PC-9 (cell line): Measurements from ENCODE around the gene GON4L. TPM values are rescaled to one million over a fixed set of nuclear protein-coding genes. Genes with fewer than 3 reads are reported as not detected.
"Not testable (repeated sequence)": the region's sequence is repeated elsewhere in the genome, so short reads cannot be mapped to it uniquely, and the experiment has no call there.

Experiments used
- BruUV-seq: library from RNA; stranded (reverse); fragments of 400-500 nt; replicated peaks from 2 replicates; lab custom pipeline; 2021; lab: Mats Ljungman, UMichigan
- CTCF ChIA-PET: fragments of 300-600 bp; sonication (Branson Sonifier 250); formaldehyde crosslinking; loops from one replicate; lab custom pipeline; 2022; ENCODE audit warnings: antibody characterized with exemption; lab: Charles Lee
- POLR2A ChIA-PET: fragments of 300-600 bp; sonication (Branson Sonifier 250); formaldehyde crosslinking; loops from one replicate; lab custom pipeline; 2022; ENCODE audit warnings: antibody characterized with exemption; ENCODE audit not compliant: unreplicated experiment; lab: Charles Lee
- DNase-seq, 2 experiments: peaks; one replicate each; pipeline versions ENCODE4 v3.0.0 to v3.0.0-alpha.2; 2015 to 2022; ENCODE audit warnings: mixed read lengths in 1 of 2
- H2AFZ ChIP-seq: fragments of 200-600 bp; sonication (generic); 2 replicates; pipeline ENCODE4 v1.8.1; 2017; ENCODE audit warnings: antibody characterized with exemption
- H3F3A ChIP-seq: fragments of 200-600 bp; sonication (generic); 2 replicates; pipeline ENCODE4 v1.8.1; 2017; ENCODE audit warnings: antibody characterized with exemption, mild to moderate bottlenecking, low read depth; ENCODE audit not compliant: insufficient read depth
- H3K27ac ChIP-seq: fragments of 200-600 bp; sonication (generic); 2 replicates; pipeline ENCODE4 v1.6.1; 2016; ENCODE audit warnings: mixed run types
- H3K27me3 ChIP-seq: fragments of 200-600 bp; sonication (generic); 2 replicates; pipeline ENCODE4 v1.6.1; 2016; ENCODE audit warnings: low read depth, mixed run types; ENCODE audit not compliant: insufficient read depth
- H3K36me3 ChIP-seq: fragments of 200-600 bp; sonication (generic); 2 replicates; pipeline ENCODE4 v1.6.1; 2016; ENCODE audit warnings: low read depth, mixed run types
- H3K4me1 ChIP-seq: fragments of 200-600 bp; sonication (generic); replicated peaks from 2 replicates; pipeline ENCODE4 v1.6.1; 2016; ENCODE audit warnings: mixed run types; ENCODE audit not compliant: insufficient read depth
- H3K4me2 ChIP-seq: fragments of 200-600 bp; sonication (generic); 2 replicates; pipeline ENCODE4 v1.6.1; 2017; ENCODE audit warnings: mixed run types
- H3K4me3 ChIP-seq: fragments of 200-600 bp; sonication (generic); 2 replicates; pipeline ENCODE4 v1.6.1; 2016; ENCODE audit warnings: mixed run types
- H3K79me2 ChIP-seq: fragments of 200-600 bp; sonication (generic); 2 replicates; pipeline ENCODE4 v1.6.1; 2017; ENCODE audit warnings: low read depth, mixed run types
- H3K9me2 ChIP-seq: fragments of 200-600 bp; sonication (generic); 2 replicates; pipeline ENCODE4 v1.8.1; 2017; ENCODE audit warnings: mild to moderate bottlenecking; ENCODE audit not compliant: insufficient read depth
- H3K9me3 ChIP-seq: fragments of 200-600 bp; sonication (generic); 2 replicates; pipeline ENCODE4 v1.8.1; 2016; ENCODE audit warnings: low read depth; ENCODE audit not compliant: insufficient read depth
- H4K20me1 ChIP-seq: fragments of 200-600 bp; sonication (generic); 2 replicates; pipeline ENCODE4 v1.8.1; 2017; ENCODE audit not compliant: insufficient read depth
- EZH2 ChIP-seq: fragments of 200-600 bp; sonication (generic); IDR thresholded peaks from 2 replicates; pipeline ENCODE4 v1.8.0; 2017; ENCODE audit warnings: antibody characterized with exemption, low read depth
- intact Hi-C: fragments of 100-400 bp; cut with micrococcal nuclease; formaldehyde crosslinking; loops from one replicate; pipeline ENCODE4 v1.10.0; 2022; ENCODE audit not compliant: unreplicated experiment
- total RNA-seq: library from RNA; stranded (reverse); gene quantifications from 2 replicates; pipeline ENCODE4 v1.2.3, GENCODE V29; 2021
- TF ChIP-seq, protein P1 (sequence below): fragments of 200-600 bp; sonication (generic); conservative IDR thresholded peaks from 2 replicates; pipeline ENCODE4 v1.6.1; 2017; ENCODE audit warnings: mixed run types, antibody characterized with exemption, mild to moderate bottlenecking, moderate library complexity

GON4L gene
- total RNA-seq, 1 experiment from 2014 or later, result 45.8 TPM

DNA sequence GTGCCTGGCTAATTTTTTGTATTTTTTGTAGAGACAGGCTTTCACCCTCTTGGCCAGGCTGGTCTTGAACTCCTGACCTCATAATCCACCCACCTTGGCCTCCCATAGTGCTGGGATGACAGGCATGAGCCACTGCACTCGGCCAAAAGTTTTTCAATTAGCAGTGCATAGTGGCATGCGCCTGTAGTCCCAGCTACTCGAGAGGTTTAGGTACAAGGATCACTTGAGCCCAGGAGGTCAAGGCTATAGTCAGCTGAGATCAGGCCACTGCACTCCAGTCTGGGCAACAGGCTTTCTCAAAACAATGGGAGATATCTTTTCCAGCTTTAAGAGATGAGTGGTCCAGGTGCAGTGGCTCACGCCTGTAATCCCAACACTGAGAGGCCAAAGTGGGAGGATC lies 137.3 kb downstream of the GON4L start:
- Histone ChIP-seq H3F3A (peaks cover 17% of the 10 kb centered on the region; the same call in 1 of the 2 replicates), H3K27ac (no peak overlapping the region), H3K4me2 (no peak overlapping the region), H3K9me3 (no peaks in the 10 kb centered on the region), H3K79me2 (no peaks in the 10 kb centered on the region), H3K4me1 (no peaks in the 10 kb centered on the region), H4K20me1 (peaks cover 7% of the 10 kb centered on the region; the same call in 1 of the 2 replicates), H3K36me3 (peaks cover 17% of the 10 kb centered on the region; the same call in 1 of the 2 replicates), H3K27me3 (no peaks in the 10 kb centered on the region), H3K9me2 (no peaks in the 10 kb centered on the region), H2AFZ (no peak overlapping the region), H3K4me3 (no peak overlapping the region)
- BruUV-seq, result no TSS peak
- TF ChIP-seq, protein P1, sequence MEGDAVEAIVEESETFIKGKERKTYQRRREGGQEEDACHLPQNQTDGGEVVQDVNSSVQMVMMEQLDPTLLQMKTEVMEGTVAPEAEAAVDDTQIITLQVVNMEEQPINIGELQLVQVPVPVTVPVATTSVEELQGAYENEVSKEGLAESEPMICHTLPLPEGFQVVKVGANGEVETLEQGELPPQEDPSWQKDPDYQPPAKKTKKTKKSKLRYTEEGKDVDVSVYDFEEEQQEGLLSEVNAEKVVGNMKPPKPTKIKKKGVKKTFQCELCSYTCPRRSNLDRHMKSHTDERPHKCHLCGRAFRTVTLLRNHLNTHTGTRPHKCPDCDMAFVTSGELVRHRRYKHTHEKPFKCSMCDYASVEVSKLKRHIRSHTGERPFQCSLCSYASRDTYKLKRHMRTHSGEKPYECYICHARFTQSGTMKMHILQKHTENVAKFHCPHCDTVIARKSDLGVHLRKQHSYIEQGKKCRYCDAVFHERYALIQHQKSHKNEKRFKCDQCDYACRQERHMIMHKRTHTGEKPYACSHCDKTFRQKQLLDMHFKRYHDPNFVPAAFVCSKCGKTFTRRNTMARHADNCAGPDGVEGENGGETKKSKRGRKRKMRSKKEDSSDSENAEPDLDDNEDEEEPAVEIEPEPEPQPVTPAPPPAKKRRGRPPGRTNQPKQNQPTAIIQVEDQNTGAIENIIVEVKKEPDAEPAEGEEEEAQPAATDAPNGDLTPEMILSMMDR, result no peak
- no peak for TF ChIP-seq EZH2
- intact Hi-C loops, result no loop called here
- DNase-seq, result no peak
- CTCF ChIA-PET, result interaction anchor here (0.7 kb wide), 1 partner anchor 274 kb away, joined by 8 read pairs; no protein-coding TSS in a partner anchor
- POLR2A ChIA-PET, result no interaction called here

DNA sequence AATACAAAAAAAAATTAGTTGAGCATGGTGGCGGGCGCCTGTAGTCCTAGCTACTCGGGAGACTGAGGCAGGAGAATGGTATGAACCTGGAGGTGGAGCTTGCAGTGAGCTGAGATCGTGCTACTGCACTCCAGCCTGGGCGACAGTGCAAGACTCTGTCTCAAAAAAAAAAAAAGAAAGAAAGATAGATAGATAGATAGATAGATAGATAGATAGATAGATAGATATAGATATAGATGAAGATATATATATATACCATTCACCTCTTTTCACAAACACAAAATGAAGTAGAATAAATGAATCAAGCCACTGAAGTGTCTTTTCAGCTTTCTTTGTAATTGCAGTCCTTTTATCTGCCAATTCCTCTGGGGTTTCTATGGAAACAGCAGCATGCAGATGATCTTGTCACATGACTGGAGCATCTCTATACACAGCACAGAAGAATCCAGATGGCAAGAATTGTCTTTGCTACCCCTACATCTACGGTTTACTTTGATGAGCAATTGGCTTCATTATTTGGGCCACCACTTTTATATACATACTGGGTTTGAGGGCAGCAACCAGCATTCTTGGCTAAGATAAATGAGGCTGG lies 138.4 kb downstream of the GON4L start:
- peaks cover 16% of the 10 kb centered on the region; the same call in 1 of the 2 replicates for H3K36me3 ChIP-seq
- H3K4me3 ChIP-seq, H3K9me3 ChIP-seq, BruUV-seq, intact Hi-C loops, H3K27me3 ChIP-seq, CTCF ChIA-PET, H3K79me2 ChIP-seq, H3K9me2 ChIP-seq, H2AFZ ChIP-seq, H4K20me1 ChIP-seq, H3K4me1 ChIP-seq, DNase-seq, H3K4me2 ChIP-seq, H3K27ac ChIP-seq: not testable (repeated sequence)
- H3F3A ChIP-seq, result peaks cover 12% of the 10 kb centered on the region; the same call in 1 of the 2 replicates
- POLR2A ChIA-PET, result interaction anchor here (0.6 kb wide), 1 partner anchor 589 kb away, joined by 5 read pairs; no protein-coding TSS in a partner anchor

DNA sequence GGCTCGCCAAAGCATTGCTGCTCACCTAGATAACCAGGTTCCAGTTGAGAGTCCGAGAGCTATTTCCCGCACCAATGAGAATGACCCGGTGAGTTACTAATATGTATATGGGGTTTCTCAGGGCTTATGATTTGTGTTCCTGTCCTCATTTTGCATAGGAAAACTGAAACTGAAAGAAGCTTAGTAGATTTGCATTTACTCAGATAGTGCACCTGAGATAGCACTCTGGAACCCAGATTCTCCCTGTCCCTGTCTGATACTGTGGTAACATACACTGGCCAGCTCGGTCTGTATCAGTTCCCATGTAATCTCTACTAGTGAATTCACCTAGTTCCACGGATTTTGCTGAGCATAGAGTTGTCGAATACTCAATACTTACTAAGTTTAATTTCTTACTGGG lies 140.0 kb downstream of the GON4L start:
- peaks cover 13% of the 10 kb centered on the region for H4K20me1 ChIP-seq
- no peak overlapping the region for H3K4me2 ChIP-seq
- peaks cover 3% of the 10 kb centered on the region; the same call in 1 of the 2 replicates for H3K79me2 ChIP-seq
- peaks cover 6% of the 10 kb centered on the region; the same call in 1 of the 2 replicates for H3F3A ChIP-seq
- H3K27me3 ChIP-seq, result no peaks in the 10 kb centered on the region
- TF ChIP-seq, protein P1, result no peak
- no peak for TF ChIP-seq EZH2
- ChIA-PET CTCF (no interaction called here), POLR2A (no interaction called here)
- H3K9me3 ChIP-seq, result no peaks in the 10 kb centered on the region
- peaks cover 14% of the 10 kb centered on the region; the same call in 1 of the 2 replicates for H3K36me3 ChIP-seq
- intact Hi-C loops, result no loop called here
- DNase-seq, result no peak
- H3K27ac ChIP-seq, result no peak overlapping the region
- no TSS peak for BruUV-seq
- H3K9me2 ChIP-seq, result no peaks in the 10 kb centered on the region
- H3K4me3 ChIP-seq, result no peak overlapping the region
- H2AFZ ChIP-seq, result no peak overlapping the region
- no peaks in the 10 kb centered on the region for H3K4me1 ChIP-seq
